Hepatocyte (in vitro differentiated cells): ENCODE data around the gene KLHL8. TPM values are rescaled to one million over a fixed set of nuclear protein-coding genes. Genes with fewer than 3 reads are reported as not detected.
A peak's percentile ranks its signal among the peaks of the same experiment; 100 is the strongest.
"Not testable (repeated sequence)": the region's sequence is repeated elsewhere in the genome, so short reads cannot be mapped to it uniquely, and the experiment has no call there.

Experiments used
- DNase-seq: peaks from one replicate; pipeline ENCODE4 v3.0.0-alpha.2; 2016; ENCODE audit warnings: low spot score
- H2AFZ ChIP-seq: fragments of 200-600 bp; sonication (generic); 2 replicates; pipeline ENCODE4 v1.6.0; 2016; ENCODE audit warnings: antibody characterized with exemption, mild to moderate bottlenecking
- H3K27ac ChIP-seq: fragments of 200-600 bp; sonication (generic); 2 replicates; pipeline ENCODE4 v1.5.1; 2016; ENCODE audit warnings: mild to moderate bottlenecking
- H3K27me3 ChIP-seq: fragments of 200-600 bp; sonication (generic); 2 replicates; pipeline ENCODE4 v1.6.1; 2016
- H3K36me3 ChIP-seq: fragments of 200-600 bp; sonication (generic); replicated peaks from 2 replicates; pipeline ENCODE4 v1.5.1; 2016; ENCODE audit warnings: low read depth; ENCODE audit not compliant: insufficient read depth
- H3K4me1 ChIP-seq: fragments of 200-600 bp; sonication (generic); 2 replicates; pipeline ENCODE4 v1.5.1; 2016; ENCODE audit warnings: mild to moderate bottlenecking, moderate library complexity; ENCODE audit not compliant: insufficient read depth
- H3K4me2 ChIP-seq: fragments of 200-600 bp; sonication (generic); 2 replicates; pipeline ENCODE4 v1.6.0; 2016
- H3K4me3 ChIP-seq: fragments of 200-600 bp; sonication (generic); 2 replicates; pipeline ENCODE4 v1.5.1; 2016; ENCODE audit warnings: mild to moderate bottlenecking
- H3K79me2 ChIP-seq: fragments of 200-600 bp; sonication (generic); 2 replicates; pipeline ENCODE4 v1.6.0; 2017; ENCODE audit warnings: mild to moderate bottlenecking
- H3K9me2 ChIP-seq: fragments of 200-600 bp; sonication (generic); replicated peaks from 2 replicates; pipeline ENCODE4 v1.6.0; 2017; ENCODE audit warnings: mild to moderate bottlenecking; ENCODE audit not compliant: insufficient read depth
- H3K9me3 ChIP-seq: fragments of 200-600 bp; sonication (generic); 2 replicates; pipeline ENCODE4 v1.5.1; 2016; ENCODE audit warnings: low read depth, mild to moderate bottlenecking
- H4K20me1 ChIP-seq: fragments of 200-600 bp; sonication (generic); 2 replicates; pipeline ENCODE4 v1.6.0; 2016; ENCODE audit warnings: mild to moderate bottlenecking; ENCODE audit not compliant: insufficient read depth, poor library complexity, severe bottlenecking
- EZH2 ChIP-seq: fragments of 200-600 bp; sonication (generic); IDR thresholded peaks from 2 replicates; pipeline ENCODE4 v1.6.1; 2016; ENCODE audit warnings: antibody characterized with exemption, mild to moderate bottlenecking, borderline replicate concordance
- EZH2phosphoT487 ChIP-seq: fragments of 200-600 bp; sonication (generic); IDR thresholded peaks from one replicate; pipeline ENCODE4 v1.6.1; 2018; ENCODE audit warnings: antibody characterized with exemption, mild to moderate bottlenecking, low read depth, moderate library complexity; ENCODE audit not compliant: unreplicated experiment, severe bottlenecking
- WGBS: methylation state at CpG from one replicate; pipeline ENCODE4 v1.1.6; 2016; ENCODE audit warnings: low lambda C conversion rate; ENCODE audit errors: missing lambda C conversion rate; 5-methylcytosine and 5-hydroxymethylcytosine counted together
- polyA plus RNA-seq: library from polyadenylated mRNA; unstranded; fragments of >200 nt; fragmentation: Nextera tagmentation; extraction: Ambion mirVana; gene quantifications from 2 replicates; pipeline ENCODE4 v1.2.1, GENCODE V29; 2016
- total RNA-seq: library from RNA; depleted of rRNA; stranded (reverse); fragments of >200 nt; gene quantifications from 2 replicates; pipeline ENCODE4 v1.2.3, GENCODE V29; 2014
- TF ChIP-seq, protein P1 (sequence below): fragments of 200-600 bp; sonication (generic); IDR thresholded peaks from 2 replicates; pipeline ENCODE4 v1.5.1; 2016; ENCODE audit warnings: antibody characterized with exemption, mild to moderate bottlenecking; ENCODE audit not compliant: poor library complexity

The KLHL8 gene
- total and polyA plus RNA-seq, 2 experiments from 2014 or later: 10.0 to 23.9 TPM

DNA sequence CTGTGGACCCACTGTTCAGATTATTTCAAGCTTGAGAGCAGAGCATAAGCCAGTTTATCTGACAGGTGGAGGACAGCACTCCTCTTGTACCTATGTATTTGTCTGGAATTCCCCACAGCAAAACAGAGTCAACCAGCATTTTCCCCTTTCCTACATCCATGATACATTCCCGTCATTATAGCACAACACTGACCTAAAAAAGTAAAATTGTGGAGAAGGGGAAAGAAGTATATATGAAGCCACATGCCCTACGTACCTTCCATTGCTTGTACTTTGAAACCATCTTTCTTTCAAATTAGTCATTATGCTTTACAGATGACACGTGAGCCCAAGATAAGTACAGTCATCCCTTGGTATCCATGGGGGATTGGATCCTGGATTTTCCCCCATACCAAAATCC, 73.3 kb downstream of the KLHL8 start:
- Histone ChIP-seq H3K36me3 (no peaks in the 10 kb centered on the region), H3K79me2 (no peaks in the 10 kb centered on the region), H3K4me3 (no peak overlapping the region), H3K27me3 (no peaks in the 10 kb centered on the region), H3K9me3 (no peaks in the 10 kb centered on the region), H3K9me2 (no peaks in the 10 kb centered on the region), H3K4me1 (peaks cover 14% of the 10 kb centered on the region), H3K27ac (no peak overlapping the region), H3K4me2 (no peak overlapping the region), H4K20me1 (no peaks in the 10 kb centered on the region), H2AFZ (no peak overlapping the region)
- no peak for DNase-seq
- TF ChIP-seq, protein P1, sequence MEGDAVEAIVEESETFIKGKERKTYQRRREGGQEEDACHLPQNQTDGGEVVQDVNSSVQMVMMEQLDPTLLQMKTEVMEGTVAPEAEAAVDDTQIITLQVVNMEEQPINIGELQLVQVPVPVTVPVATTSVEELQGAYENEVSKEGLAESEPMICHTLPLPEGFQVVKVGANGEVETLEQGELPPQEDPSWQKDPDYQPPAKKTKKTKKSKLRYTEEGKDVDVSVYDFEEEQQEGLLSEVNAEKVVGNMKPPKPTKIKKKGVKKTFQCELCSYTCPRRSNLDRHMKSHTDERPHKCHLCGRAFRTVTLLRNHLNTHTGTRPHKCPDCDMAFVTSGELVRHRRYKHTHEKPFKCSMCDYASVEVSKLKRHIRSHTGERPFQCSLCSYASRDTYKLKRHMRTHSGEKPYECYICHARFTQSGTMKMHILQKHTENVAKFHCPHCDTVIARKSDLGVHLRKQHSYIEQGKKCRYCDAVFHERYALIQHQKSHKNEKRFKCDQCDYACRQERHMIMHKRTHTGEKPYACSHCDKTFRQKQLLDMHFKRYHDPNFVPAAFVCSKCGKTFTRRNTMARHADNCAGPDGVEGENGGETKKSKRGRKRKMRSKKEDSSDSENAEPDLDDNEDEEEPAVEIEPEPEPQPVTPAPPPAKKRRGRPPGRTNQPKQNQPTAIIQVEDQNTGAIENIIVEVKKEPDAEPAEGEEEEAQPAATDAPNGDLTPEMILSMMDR: no peak
- TF ChIP-seq EZH2phosphoT487: no peak
- no peak for TF ChIP-seq EZH2
- WGBS: 93% methylated on average over 3 of the region's 3 CpGs

DNA sequence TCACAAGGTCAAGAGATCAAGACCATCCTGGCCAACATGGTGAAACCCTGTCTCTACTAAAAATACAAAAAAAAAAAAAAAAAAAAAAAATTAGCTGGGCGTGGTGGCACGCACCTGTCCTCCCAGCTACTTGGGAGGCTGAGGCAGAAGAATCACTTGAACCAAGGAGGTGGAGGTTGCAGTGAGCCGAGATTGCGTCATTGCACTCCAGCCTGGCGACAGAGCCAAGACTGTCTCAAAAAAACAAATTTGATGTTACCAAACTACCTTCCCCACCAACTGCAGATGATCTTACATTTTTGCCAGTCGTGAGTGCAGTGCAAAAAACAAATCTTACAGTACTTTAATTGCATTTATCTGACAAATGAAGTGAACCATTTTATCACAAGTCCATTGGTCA, 74.5 kb downstream of the KLHL8 start:
- not testable (repeated sequence) for H3K36me3 ChIP-seq, H3K9me3 ChIP-seq, H3K4me2 ChIP-seq, H3K4me1 ChIP-seq, H4K20me1 ChIP-seq, H3K27ac ChIP-seq, DNase-seq, H3K27me3 ChIP-seq, H3K79me2 ChIP-seq, H3K4me3 ChIP-seq, H3K9me2 ChIP-seq, H2AFZ ChIP-seq
- WGBS: 97% methylated on average over 6 of the region's 6 CpGs

DNA sequence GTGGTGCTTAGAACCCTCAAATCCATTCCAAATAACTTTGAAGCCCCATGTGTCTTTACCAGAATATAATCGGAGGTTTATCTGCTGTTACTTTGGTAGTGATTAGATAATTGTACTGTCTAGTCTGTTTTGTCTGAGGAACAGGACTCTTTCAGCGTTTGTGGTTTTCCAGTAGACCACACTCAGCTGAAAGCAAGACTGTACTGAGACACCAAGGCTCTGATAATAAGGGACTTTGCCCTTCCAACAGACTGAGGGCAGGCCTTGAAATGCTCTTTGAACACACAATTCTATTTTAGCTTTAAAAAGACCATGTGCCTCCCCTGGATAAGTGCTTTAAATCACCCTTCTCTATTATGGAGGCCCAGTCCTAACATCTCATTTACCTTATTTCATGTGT, 76.1 kb downstream of the KLHL8 start:
- no peak overlapping the region for H3K4me3 ChIP-seq
- 17% methylated on average over 2 of the region's 2 CpGs for WGBS
- H3K4me1 ChIP-seq: no peaks in the 10 kb centered on the region
- H3K36me3 ChIP-seq: no peaks in the 10 kb centered on the region
- H3K27me3 ChIP-seq: no peaks in the 10 kb centered on the region
- peak overlapping the region; percentile 15 for H3K4me2 ChIP-seq
- H3K79me2 ChIP-seq: no peaks in the 10 kb centered on the region
- H2AFZ ChIP-seq: no peak overlapping the region
- no peaks in the 10 kb centered on the region for H3K9me2 ChIP-seq
- DNase-seq: peak; percentile 20
- no peak for TF ChIP-seq EZH2
- TF ChIP-seq, protein P1: no peak
- no peak for TF ChIP-seq EZH2phosphoT487
- no peaks in the 10 kb centered on the region for H4K20me1 ChIP-seq
- H3K27ac ChIP-seq: peak overlapping the region; percentile 53
- H3K9me3 ChIP-seq: no peaks in the 10 kb centered on the region

DNA sequence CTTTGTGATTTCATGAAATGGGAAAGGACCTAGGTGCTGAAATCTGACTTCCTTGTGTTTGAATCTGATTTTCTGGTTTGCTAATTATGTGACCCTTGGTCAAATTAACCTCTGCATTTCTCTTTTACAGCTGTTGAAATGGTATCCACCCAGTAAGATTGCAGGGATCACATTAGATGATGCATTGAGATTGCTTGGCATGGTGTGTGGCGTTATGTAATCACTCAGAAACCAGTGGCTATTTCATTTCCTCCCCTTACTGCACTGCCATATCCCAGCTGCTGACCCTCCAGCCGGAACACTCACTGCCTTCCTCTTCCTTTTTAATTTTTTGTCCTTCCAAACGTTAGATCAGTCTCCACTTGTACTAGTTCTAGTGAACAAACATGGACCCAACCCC, 79.0 kb downstream of the KLHL8 start:
- no peaks in the 10 kb centered on the region for H4K20me1 ChIP-seq
- no peaks in the 10 kb centered on the region for H3K4me1 ChIP-seq
- DNase-seq: no peak
- H3K4me2 ChIP-seq: no peak overlapping the region
- H2AFZ ChIP-seq: no peak overlapping the region
- no peak for TF ChIP-seq EZH2phosphoT487
- no peak for TF ChIP-seq EZH2
- TF ChIP-seq, protein P1: no peak
- H3K9me3 ChIP-seq: no peaks in the 10 kb centered on the region
- no peaks in the 10 kb centered on the region for H3K36me3 ChIP-seq
- no peak overlapping the region for H3K4me3 ChIP-seq
- H3K9me2 ChIP-seq: no peaks in the 10 kb centered on the region
- no peaks in the 10 kb centered on the region for H3K79me2 ChIP-seq
- H3K27ac ChIP-seq: no peak overlapping the region
- no peaks in the 10 kb centered on the region for H3K27me3 ChIP-seq
- WGBS: 73% methylated on average over 3 of the region's 3 CpGs
